Inferior parietal cortex (tissue), 1 donor: ENCODE results near the gene APEH.

ENCODE experiments used
- DNase-seq: peaks from one replicate; pipeline ENCODE4 v3.0.0-alpha.2; 2016; ENCODE audit errors: extremely low spot score

APEH gene

DNA sequence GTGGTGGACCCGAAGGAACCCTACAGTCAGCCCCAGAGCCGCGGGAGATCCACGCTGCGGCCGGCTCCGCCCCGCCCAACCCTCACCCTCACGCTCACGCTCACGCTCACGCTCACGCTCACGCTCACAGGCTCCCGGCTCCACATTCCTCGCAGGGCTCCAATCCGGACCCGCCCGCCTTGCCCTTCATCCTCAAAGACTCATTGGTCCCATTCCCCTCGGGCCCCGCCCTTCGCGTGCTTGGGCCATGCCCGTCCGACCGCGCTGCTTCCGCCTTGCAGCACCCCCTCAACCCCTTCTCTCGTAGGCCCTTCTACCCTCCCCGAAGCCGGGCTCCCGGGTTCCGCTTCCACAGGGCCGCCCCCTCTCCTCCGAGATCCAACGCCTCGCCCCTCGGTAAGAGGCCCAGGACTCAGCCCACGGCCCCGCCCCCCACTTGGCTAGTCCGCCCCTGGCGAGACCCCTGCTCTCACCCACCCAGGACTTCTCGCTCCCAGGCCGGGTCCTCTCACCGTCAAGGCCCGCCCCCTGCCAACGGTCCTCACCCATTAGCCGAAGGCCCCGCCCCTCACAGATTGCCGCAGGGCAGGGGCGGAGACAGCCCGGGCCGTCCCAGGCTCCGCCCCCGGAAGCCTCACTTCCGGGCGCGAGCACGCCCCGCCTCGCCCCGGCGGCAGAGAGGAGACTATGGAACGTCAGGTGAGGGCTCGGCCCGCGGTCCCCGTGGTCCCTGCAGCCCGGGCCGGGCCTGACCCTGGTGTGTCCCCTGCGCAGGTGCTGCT lies at the start of gene APEH:
APEH (plus strand) TSS at position 637 of the 782 bp plus-strand sequence; CDS start at position 688, 51 bp downstream.
- DNase-seq: peak; percentile 87

GRCh38 chr3:49625071-49625470 lies 49.1 kb upstream of the APEH start:
- no peak for DNase-seq

DNA sequence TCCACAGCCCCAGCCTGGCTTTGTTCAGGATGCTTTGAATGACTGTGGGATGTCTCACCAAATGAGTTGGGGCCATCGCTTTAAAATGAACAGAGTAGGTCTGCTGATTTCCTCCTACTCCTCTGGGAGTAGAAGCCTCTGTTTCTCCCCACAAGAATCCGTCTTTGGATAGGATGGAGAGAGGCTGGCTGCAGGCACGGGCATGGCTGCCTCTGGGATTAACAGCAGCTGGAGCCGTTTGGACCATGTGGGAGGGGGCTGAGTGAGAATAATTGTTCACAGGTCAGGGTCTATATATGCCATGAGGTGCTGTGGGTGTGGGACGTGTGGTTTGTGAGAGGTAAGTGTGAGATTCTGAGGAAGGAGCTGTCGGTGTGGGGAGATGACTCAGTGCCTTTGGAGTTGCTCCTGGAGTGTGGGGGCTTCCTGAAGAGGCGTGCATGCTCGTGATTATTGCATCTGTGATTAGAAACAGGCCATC lies 48.0 kb upstream of the APEH start:
- DNase-seq: peak; percentile 45

- no peak for DNase-seq
Measured at GRCh38 chr3:49626796-49627195, 47.4 kb upstream of the APEH start.

DNA sequence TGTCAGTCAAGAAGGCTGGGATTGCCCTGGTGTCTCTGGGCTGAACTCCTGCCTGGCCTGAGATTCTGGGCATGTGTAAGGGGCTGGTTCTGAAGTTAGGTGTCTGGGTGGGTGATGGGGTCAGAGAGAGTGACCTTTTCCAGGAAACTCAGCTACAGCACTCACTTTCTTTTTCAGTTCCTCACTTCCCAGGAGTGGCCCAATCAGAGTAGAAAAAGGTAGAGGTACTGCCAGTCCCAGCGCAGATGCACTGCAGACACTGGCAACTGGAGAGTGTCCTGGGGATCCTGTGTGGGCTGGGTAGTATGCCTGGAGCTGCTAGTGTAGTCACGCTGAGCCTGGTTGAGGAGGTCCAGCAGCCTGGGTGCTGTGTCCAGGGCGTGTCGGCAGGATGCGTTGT lies 46.5 kb upstream of the APEH start:
- no peak for DNase-seq

DNA sequence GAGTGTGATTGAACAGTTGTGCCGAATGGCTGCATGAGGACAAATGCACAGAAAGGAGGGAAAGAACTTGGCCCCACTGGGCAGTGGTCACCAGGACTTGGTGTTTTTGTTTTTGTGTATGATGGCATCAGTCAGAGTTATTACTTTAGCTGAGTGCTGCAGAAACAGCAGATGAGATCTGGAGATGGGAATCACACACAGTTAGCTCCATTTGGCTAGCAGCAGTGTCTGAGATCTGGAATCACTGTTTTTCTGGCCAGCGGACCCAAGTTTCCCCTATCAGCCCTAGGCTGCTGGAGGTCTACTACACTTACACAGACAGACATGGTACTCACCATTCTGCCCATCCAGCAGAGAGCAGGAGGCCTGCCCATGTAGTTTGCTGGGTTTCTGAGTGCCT lies 45.9 kb upstream of the APEH start:
- DNase-seq: no peak

DNA sequence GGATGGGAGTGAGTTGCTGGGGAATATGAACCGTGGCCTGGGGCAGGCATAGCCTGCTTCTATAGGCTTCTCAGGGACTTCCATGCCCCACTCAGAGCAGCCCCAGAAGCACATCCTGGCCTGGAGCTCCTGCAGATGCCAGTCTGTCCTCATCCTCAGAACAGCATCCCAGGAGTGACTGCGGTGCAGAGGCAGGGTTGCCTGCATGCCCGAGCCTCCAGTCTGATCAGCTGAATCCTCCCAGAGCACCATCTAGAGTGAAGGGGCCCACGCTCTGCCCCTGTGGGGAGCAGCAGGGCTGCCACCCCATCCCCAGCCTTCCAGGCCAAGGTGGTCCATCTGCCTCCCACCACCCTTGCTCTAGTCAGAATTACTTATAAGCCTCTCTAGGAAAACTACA lies 44.7 kb upstream of the APEH start:
- DNase-seq: no peak

GRCh38 chr3:49629866-49630265 lies 44.3 kb upstream of the APEH start:
- DNase-seq: peak; percentile 42

GRCh38 chr3:49630784-49631183 lies 43.4 kb upstream of the APEH start:
- no peak for DNase-seq

- DNase-seq: no peak
Measured at GRCh38 chr3:49634736-49635135, 39.4 kb upstream of the APEH start.

GRCh38 chr3:49636883-49637609 lies 37.1 kb upstream of the APEH start:
- peak; percentile 44 for DNase-seq

GRCh38 chr3:49638445-49638844 lies 35.7 kb upstream of the APEH start:
- peak; percentile 74 for DNase-seq

DNA sequence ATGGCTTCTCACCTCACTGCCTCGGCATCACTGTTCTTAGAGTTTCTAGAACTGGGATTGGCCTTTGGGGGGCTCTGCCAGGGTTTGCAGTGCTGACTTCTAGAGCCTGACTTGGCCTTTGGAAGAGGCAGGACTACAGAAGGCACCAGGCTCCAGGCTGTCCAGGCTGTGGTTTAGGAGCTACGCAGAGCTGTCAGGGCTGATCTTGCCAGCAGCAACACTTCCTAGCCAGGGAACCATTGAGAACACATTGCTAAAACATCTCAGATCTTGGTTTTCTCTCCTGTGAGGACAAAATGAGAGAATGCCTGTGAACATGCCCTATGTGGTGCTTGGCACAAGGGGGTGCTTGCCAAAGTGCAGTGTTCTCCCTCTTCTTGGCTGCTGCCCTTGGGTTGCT lies 34.6 kb upstream of the APEH start:
- no peak for DNase-seq

GRCh38 chr3:49641292-49641691 lies 32.9 kb upstream of the APEH start:
- DNase-seq: no peak

- no peak for DNase-seq
Measured at GRCh38 chr3:49641921-49642707, 32.0 kb upstream of the APEH start.

- DNase-seq: no peak
Measured at GRCh38 chr3:49642708-49643145, 31.4 kb upstream of the APEH start.

GRCh38 chr3:49644684-49645083 lies 29.5 kb upstream of the APEH start:
- DNase-seq: no peak

DNA sequence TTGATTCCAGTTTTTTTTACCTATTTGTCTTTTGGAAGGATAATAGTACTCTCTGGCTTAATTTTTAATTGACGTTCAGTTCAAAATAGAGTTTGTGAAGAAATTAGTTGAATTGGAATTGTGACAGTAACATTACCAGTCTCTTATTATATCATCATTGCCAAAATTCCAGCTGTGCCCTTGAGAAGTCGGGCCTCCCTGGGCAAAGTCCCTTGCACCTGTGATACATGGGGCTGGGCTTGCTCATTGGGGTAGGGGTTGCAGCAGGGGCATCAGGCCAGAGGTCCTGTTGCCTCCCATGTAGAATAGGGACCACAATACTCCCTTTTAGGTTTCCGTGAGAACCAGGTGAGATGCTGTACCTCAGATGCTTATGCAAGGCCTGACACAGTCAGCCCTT lies 27.9 kb upstream of the APEH start:
- DNase-seq: no peak

GRCh38 chr3:49647741-49648140 lies 26.4 kb upstream of the APEH start:
- DNase-seq: no peak

DNA sequence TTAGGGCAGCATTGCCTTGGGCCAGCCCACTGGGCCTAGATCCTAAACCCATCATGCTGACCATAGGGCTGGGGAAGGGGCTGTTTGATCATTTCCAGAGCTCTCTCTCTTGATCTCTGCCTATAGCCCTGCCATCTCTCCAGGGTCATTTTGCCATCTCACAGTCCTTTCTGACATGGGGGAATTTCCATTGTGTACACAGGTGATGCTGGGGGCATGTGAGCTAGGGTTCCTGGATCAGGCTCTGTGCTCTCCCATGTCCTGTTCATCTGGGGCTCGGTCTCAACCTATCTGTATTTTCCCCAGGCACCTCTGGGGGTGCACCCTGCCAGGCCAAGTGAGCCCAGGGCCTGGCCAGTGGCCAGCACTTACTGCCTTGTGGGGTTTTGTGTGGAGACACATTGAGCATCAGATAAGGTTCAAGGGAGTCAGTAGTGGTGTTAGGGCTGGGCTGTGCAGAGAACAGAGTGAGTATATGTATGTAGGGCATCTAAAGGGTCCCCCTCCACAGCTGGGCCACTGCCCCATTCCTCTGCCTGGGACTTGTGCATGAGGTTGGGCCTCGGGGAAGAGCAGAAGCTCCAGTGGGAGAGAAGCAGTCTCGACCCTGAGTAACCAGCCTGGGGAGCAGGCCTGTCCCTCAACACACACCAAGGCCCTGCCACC lies 25.7 kb upstream of the APEH start:
- DNase-seq: no peak

DNA sequence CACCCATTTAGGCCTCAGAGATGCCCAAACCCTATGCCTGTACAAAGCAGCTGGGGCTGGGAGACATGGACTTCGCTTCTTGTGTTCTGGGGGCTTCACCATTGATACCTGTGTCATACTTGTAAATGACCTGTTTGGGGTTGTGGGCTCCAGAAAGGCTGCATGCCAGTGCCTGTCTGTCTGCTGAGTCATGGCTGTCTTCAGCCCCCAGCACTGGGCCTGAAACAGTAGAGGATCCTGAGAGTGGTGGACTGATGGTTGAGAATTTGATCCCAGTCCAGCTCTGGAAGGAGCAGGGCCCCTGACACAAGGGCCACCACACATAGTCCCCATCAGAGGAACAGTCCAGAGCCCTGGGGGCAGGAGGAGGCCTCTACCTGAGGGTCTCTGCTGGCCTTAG lies 24.6 kb upstream of the APEH start:
- no peak for DNase-seq

GRCh38 chr3:49650177-49650576 lies 24.0 kb upstream of the APEH start:
- no peak for DNase-seq
